H7 (cell line): ENCODE measurements around the gene TMEM260. TPM values are rescaled to one million over a fixed set of nuclear protein-coding genes. Genes with fewer than 3 reads are reported as not detected.
"Not testable (repeated sequence)": the region's sequence is repeated elsewhere in the genome, so short reads cannot be mapped to it uniquely, and the experiment has no call there.

Experiments
- DNase-seq: peaks from one replicate; pipeline ENCODE4 v3.0.0; 2012
- H3K27me3 ChIP-seq: 2 replicates; pipeline ENCODE4 v1.6.0; 2011; ENCODE audit warnings: mild to moderate bottlenecking, low read length; ENCODE audit not compliant: control insufficient read depth, insufficient read depth
- H3K36me3 ChIP-seq: replicated peaks from 2 replicates; pipeline ENCODE4 v1.5.1; 2011; ENCODE audit warnings: low read length; ENCODE audit not compliant: control insufficient read depth, insufficient read depth
- H3K4me3 ChIP-seq: 2 replicates; pipeline ENCODE4 v1.5.1; 2011; ENCODE audit warnings: low read depth, mild to moderate bottlenecking, control low read depth, low read length, moderate library complexity; ENCODE audit not compliant: insufficient read depth
- total RNA-seq: library from RNA; depleted of rRNA; stranded (reverse); fragments of >200 nt; shearing (Covaris generic); gene quantifications from 2 replicates; pipeline ENCODE4 v1.2.3, GENCODE V29; 2014

The TMEM260 gene
- total RNA-seq, 1 experiment from 2014 or later = 10.6 TPM

DNA sequence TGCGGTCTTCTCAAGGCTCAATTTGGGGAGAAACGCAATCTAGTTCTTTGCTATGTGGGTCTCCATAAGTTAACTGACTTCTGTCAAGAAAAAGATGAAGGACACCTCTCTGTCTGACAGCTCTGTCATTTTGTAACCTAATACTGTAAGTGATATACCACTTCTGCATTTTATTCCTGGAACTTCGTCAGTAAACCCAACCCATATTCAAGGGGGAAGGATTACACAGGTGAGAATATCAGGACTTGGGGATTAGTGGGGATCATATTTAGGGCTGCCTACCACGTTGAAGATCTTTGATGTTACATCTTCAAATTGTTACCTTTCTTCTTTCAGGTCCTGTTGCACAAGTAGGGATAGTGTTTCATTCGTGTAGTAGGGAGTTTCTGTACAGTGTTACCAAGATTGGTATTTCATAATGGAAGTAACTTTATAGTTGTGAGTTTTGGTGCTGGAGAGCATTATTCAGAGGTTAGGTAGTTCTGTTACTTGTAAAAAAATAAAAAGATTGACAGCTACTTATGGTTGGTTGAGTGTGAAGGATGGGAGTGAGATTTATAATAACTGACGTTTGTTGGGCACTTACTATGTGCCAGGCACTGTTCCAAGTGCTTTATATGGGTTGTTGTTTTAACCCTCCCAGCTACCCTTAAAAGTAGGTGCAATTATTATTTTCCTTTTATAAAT, 1.6 kb downstream of the TMEM260 start:
- Histone ChIP-seq H3K36me3 (no peaks in the 10 kb centered on the region), H3K27me3 (no peaks in the 10 kb centered on the region), H3K4me3 (no peak overlapping the region; the same call in 1 of the 2 replicates)
- no peak for DNase-seq

- Histone ChIP-seq H3K4me3 (no peak overlapping the region), H3K27me3 (no peaks in the 10 kb centered on the region), H3K36me3 (no peaks in the 10 kb centered on the region; the same call in 1 of the 2 replicates)
- DNase-seq = no peak
Observed at GRCh38 chr14:56585461-56586084, 6.0 kb downstream of the TMEM260 start.

GRCh38 chr14:56587701-56588100, 8.1 kb downstream of the TMEM260 start:
- DNase-seq = no peak
- no peak overlapping the region for H3K4me3 ChIP-seq
- no peaks in the 10 kb centered on the region for H3K27me3 ChIP-seq
- H3K36me3 ChIP-seq = no peaks in the 10 kb centered on the region; the same call in 1 of the 2 replicates

GRCh38 chr14:56590535-56590960, 10.9 kb downstream of the TMEM260 start:
- Histone ChIP-seq H3K27me3 (no peaks in the 10 kb centered on the region), H3K4me3 (no peak overlapping the region), H3K36me3 (no peaks in the 10 kb centered on the region; the same call in 1 of the 2 replicates)
- peak; percentile 50 for DNase-seq

- no peak for DNase-seq
- H3K36me3 ChIP-seq = no peaks in the 10 kb centered on the region; the same call in 1 of the 2 replicates
- H3K4me3 ChIP-seq = no peak overlapping the region
- H3K27me3 ChIP-seq = no peaks in the 10 kb centered on the region
Observed at GRCh38 chr14:56592746-56593544, 13.3 kb downstream of the TMEM260 start.

GRCh38 chr14:56594428-56594827, 14.8 kb downstream of the TMEM260 start:
- H3K27me3 ChIP-seq = no peaks in the 10 kb centered on the region
- DNase-seq = no peak
- H3K4me3 ChIP-seq = no peak overlapping the region
- H3K36me3 ChIP-seq = no peaks in the 10 kb centered on the region; the same call in 1 of the 2 replicates

GRCh38 chr14:56598519-56598918, 18.9 kb downstream of the TMEM260 start:
- no peak for DNase-seq
- Histone ChIP-seq H3K4me3 (no peak overlapping the region), H3K36me3 (no peaks in the 10 kb centered on the region; the same call in 1 of the 2 replicates), H3K27me3 (no peaks in the 10 kb centered on the region)

DNA sequence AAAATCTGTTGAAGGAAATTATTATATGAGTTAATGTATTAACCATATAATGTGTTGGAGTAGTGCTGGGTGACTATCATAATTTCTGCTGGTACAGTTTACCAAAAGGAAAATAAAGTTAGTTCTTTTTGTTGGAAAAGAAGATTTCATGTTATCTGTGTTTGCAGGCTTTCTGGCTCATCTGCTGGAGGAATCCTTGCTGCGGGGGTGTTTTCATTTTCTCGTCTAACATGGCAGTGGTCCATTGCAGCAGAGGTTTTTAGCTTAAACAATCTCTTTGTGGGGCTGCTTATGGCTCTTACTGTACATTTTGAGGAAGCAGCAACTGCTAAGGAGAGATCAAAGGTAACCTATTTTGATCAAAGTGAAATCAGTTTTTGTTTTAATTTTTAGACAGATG, 24.1 kb downstream of the TMEM260 start:
- no peak overlapping the region for H3K4me3 ChIP-seq
- H3K36me3 ChIP-seq = no peaks in the 10 kb centered on the region
- no peaks in the 10 kb centered on the region for H3K27me3 ChIP-seq
- no peak for DNase-seq

DNA sequence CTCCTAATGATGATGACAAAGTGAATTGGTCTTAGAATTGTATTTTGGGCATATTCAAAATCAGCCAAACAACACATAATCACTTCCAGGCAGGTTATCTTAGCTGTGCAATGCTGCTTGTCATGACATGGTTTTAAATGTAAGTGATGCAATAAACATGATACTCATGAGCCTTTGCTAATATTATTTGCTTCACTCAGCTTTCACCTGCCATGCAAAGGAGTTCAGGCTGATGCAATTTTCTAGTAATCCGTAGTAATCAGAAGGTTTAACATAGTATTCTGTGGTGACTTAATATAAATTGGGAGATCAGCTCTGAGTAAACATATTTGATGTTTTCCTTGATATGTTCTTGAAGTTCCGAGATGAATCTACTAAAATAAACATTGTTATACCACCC, 29.1 kb downstream of the TMEM260 start:
- no peak overlapping the region for H3K4me3 ChIP-seq
- peaks cover 3% of the 10 kb centered on the region; the same call in 1 of the 2 replicates for H3K36me3 ChIP-seq
- DNase-seq = no peak
- H3K27me3 ChIP-seq = no peaks in the 10 kb centered on the region

DNA sequence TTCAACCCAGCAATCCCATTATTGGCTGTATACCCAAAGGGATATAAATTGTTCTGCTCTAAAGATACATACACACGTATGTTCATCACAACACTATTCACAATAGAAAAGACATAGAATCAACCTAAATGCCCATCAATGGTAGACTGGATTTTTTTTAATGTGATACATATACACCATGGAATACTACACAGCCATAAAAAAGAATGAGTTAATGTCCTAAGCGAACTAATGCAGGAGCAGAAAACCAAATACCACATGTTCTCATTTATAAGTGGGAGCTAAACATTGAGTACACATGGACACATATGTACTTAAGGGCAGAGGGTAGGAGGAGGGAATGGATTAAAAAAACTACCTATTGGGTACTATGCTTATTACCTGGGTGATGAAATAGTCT, 32.1 kb downstream of the TMEM260 start:
- not testable (repeated sequence) for DNase-seq, H3K4me3 ChIP-seq, H3K36me3 ChIP-seq, H3K27me3 ChIP-seq

GRCh38 chr14:56617084-56617483, 37.5 kb downstream of the TMEM260 start:
- Histone ChIP-seq H3K27me3 (no peaks in the 10 kb centered on the region), H3K36me3 (no peaks in the 10 kb centered on the region; the same call in none of the 2 replicates), H3K4me3 (no peak overlapping the region)
- no peak for DNase-seq

DNA sequence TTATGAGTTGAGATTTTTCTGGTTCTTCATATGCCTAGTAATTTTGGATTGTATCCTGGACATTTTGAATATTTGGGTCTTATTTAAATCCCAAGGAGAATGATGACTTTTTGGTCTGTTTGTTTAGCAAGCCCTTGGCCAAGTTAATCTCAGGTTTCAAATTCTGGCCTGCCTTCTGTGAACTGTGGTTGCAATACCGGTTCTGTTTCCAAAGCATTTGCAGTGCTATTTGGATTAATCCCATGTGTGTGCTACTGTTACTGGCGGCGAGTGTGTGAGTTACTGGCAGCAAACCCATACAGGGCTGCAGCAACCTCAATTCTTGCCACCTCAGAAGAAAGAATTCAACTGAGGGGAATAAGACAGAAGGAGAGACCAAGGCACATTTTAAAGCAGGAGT, 51.1 kb downstream of the TMEM260 start:
- Histone ChIP-seq H3K4me3 (no peak overlapping the region), H3K36me3 (peaks cover 6% of the 10 kb centered on the region), H3K27me3 (no peaks in the 10 kb centered on the region)
- DNase-seq = no peak

DNA sequence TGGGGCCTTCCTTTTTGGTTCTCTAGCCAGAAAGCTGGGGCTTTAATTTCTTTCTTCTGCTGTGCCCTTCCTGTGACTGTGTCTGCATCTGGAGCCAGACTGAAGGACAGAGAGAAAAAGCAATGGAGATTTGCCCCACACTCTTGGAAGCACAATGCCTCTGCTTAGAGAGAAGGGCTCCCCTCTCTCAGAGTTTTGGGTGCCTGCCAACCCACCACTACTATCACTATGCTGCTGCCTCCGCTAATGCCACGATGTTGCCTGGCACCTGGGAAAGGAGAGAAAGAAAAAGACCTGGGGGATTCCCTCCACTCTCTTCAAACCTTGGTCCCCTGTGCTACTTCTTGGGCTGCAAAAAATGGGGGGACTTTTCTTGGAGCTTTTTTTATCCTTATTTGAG, 52.6 kb downstream of the TMEM260 start:
- no peak for DNase-seq
- Histone ChIP-seq H3K4me3 (no peak overlapping the region), H3K27me3 (no peaks in the 10 kb centered on the region), H3K36me3 (peaks cover 11% of the 10 kb centered on the region)

- no peak overlapping the region for H3K4me3 ChIP-seq
- H3K27me3 ChIP-seq = no peaks in the 10 kb centered on the region
- DNase-seq = no peak
- H3K36me3 ChIP-seq = peaks cover 18% of the 10 kb centered on the region
Observed at GRCh38 chr14:56633544-56633943, 53.9 kb downstream of the TMEM260 start.

DNA sequence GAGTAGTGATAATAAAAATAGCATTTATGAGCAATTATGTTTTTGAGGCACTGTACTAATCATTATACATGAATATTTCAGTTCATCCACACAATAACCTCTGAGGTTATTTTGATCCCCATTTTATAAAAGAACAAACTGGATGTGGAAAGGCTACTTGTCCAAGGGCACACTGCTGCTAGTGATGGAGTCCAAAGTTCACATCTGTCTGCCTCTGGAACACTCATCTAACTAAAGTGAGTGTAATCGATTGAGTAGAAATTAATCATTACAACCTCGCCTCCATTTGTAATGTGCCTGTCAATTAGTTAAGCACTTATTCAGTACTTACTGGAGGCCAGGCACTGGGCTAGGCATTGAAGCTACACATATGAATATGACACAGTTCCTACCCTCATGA, 55.4 kb downstream of the TMEM260 start:
- peaks cover 24% of the 10 kb centered on the region for H3K36me3 ChIP-seq

More for the DNA sequence above, 55.4 kb downstream of the TMEM260 start:
- no peak for DNase-seq
- H3K27me3 ChIP-seq = no peaks in the 10 kb centered on the region
- no peak overlapping the region for H3K4me3 ChIP-seq
